GM19043 (cell line): ENCODE data around the gene ACSL6.

Experiments used
- ATAC-seq: cut with Tn5 transposase; IDR thresholded peaks from one replicate; pipeline ENCODE4 v1.9.1; 2021; ENCODE audit warnings: low read depth; ENCODE audit not compliant: unreplicated experiment

Gene ACSL6

DNA sequence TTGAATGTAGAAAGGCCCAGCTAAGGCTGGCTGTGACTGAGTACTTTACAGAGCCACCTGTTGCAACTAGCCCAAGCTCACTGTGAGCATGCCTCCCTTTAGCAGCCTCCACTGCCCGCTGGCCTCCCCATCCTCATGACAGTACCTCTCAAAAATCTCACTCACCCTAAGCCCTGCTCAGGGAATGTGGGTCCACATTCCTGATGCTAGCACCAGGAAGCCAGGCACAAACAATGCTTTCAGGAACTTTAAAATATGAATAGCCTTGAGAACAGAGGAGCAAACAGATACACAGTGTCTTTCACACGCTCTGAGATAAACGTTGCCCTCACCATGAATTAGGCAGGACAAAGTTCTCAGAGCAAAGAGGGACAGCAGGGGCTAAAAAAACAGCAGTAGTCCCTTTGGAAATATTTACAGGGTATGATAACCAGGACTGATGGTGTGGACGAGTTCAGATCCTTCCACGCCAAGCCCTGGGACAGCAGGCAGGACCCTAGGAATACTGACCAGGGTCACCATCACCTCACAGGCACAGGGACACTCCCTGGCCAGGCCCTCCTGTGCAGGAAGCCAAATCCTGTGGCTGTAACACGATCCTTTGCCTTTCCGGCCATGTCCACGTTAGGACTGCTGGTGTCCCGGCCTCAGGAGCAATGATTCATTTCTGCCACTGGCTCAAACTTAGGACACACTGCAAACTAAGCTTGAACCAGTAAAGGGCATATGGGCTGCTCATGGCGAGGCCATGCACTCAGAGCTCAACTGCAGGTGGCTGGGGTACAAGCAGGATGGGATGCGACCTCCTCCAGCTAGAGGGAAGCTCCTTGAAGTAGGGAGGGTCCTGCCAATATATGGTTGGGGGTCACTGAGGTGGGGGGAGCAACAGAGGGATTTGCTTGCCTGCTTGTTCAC, 9.6 kb downstream of the ACSL6 start:
- no peak for ATAC-seq

GRCh38 chr5:132000677-132001453, 10.6 kb downstream of the ACSL6 start:
- ATAC-seq = no peak

GRCh38 chr5:132000241-132000490, 11.3 kb downstream of the ACSL6 start:
- ATAC-seq = no peak

DNA sequence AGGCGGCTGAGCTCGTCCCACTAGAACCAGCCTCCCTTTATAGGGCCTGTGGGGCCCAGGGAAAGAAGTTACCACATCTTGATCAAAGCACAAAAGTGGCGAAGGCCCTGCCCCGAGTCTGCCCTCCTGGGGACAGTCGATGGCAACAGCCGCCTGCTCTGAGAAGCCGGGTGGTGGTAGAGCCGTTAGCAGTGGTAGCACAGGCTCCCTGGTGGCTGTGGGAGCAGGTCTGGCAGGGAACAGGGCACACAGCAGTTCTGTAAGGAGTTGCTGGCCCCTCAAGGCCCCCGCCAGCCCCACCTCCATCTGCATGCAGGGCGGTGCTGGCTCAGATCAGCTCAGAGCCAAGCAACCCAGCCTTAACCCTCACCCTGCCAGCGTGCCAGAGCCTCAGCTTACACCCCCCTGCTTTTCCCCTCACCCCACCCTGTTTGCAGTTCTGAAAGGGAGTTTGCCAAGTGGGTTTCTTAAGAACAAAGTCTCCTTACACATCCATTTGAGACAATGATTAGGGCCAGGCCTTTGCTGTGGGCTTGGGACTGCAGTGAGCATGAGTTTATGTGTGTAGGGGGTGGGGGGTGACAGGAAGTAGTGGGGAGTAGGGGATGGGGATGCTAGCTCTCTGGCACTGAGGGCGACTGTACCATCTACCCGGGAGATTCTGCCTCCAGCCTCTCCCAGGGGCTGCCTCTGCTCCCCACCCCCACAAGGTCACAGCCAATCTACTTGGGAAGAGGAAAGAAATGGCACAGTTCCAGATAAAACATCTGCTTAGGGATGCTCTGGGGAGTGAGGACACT, 11.8 kb downstream of the ACSL6 start:
- no peak for ATAC-seq

DNA sequence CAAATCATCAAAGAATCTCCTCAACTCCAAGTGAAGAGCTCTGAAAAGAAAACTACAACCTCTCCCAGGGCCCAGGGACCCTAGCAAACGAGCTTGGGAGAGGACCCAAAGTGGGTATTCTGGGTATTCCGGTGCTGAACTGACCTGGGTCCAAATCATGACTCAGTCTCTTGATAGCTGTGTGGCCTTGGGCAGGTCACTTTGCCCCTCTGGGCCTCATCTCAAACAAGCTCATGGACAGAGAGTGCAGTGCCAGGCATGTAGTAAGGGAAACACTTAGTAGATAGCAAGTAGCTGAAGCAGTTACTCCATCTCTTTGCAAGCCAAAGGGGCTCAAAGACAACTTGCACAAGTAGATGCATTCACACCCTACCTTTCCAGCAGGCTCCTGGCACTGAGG, 12.4 kb downstream of the ACSL6 start:
- ATAC-seq = no peak

- ATAC-seq = no peak
These were observed 12.9 kb downstream of the ACSL6 start for GRCh38 chr5:131998431-131999040.

GRCh38 chr5:131997727-131998117, 13.7 kb downstream of the ACSL6 start:
- ATAC-seq = no peak

GRCh38 chr5:131997026-131997726, 14.3 kb downstream of the ACSL6 start:
- ATAC-seq = no peak

GRCh38 chr5:131996210-131997025, 15.0 kb downstream of the ACSL6 start:
- no peak for ATAC-seq

- no peak for ATAC-seq
These were observed 16.8 kb downstream of the ACSL6 start for GRCh38 chr5:131994533-131995226.

DNA sequence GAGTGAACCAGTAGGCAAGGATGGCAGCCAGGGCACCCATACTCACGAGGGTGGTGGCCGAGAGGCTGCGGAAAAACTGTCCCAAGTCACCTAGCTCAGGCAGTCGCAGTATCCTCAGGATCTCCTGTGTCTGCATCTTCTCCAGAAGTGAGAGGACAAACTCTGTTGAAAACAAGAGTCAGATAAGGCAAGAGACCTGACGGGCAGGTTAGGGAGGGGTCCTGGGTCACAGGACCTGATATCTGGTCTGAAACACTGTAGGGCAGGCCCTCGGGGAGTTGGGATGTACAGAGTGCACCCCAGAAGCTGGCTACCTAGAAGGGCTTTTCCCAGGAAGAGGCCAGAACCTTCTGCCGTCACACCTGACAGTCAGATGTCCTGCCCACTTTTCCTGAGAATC, 17.4 kb downstream of the ACSL6 start:
- ATAC-seq = no peak

DNA sequence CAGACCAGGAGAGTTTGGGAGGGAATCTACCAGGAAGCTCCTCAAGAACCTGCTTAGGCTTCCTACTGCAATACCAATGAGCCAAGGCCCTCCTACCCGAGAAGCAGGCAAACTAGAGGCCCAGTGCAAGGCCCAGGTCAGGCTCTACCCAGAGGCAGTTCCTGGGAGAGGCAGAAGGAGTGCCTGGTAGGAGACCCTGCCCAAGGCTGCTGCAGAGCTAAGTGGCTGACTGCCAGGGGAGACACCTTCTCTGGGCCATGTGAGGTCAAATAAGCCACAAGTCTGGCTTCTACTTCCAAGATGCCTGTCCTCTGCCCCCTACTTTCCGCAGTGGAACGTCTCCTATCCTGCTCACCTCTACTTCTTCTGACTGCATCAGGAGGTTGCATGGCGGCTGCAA, 17.8 kb downstream of the ACSL6 start:
- ATAC-seq = no peak

DNA sequence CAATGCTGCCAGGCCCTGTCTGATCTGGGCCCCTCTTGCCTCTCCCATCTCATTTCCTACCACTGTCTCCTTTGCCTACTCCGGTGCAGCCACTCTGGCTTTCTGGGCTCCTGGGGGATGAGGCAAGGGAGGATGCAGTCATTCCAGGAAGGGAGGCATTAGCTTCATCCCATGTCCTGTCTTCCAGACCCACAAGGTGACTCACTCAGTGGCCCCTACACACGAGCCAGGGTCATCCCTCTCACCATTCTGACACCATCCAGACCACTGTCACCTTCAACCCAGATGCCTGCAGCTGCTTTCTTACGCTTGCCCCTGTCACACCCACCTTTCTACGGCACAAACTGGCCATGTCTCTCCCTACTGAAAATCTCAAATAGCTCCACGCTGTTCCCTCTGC, 19.1 kb downstream of the ACSL6 start:
- no peak for ATAC-seq

DNA sequence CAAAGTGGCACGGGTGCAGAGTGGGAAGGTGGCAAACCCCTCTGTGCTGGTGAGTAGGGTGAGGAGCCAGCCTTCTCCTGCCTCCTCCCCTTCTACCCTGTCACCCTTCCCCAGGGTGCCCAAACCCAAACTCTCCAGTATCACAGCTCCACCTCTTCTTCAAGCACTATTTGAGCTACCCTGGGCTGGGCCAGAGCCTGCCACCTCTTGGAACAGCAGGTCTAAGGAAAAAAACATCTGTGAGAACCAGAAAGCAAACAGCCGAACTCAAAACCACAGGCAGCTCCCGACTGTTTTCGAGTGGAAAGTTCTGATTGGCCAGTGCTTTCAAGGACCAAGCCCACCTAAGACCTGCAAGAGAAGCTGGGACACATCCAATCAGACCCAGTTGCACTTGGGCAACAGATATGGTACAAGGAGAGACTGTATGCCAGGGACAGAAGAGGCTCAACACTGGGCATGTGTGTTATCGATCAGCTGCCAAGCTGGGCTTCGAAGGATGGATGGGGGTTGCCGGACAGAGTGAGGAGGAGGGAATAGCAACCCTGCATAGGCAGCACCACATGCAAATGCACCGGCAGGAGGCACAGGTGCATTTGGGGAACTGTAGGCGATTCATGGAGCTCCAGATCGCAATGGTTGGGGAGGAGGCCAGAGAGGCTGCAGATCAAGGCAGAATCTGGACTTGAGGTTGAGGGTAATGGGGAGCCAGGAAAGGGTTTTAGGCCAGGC, 19.7 kb downstream of the ACSL6 start:
- ATAC-seq = no peak

DNA sequence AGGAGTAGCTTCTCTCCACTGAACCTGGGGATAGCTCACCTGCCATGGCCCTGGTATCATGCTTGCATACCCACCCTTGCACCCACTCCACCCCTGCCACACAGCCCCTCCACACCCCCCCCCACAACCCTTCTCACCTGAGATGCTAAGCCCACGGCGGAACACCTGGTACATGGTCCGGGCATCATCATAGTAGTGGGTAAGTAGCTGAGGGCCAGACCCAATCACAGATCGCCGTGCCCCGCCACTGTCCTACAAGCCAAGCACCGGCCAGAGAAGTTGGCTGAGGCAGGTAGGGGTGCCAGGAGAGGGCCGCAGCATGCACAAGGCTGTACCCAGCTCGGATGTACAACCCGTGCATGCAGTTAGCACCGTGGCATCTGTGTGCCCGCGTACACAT, 20.7 kb downstream of the ACSL6 start:
- ATAC-seq = no peak

GRCh38 chr5:131988601-131989000, 22.9 kb downstream of the ACSL6 start:
- ATAC-seq = no peak

- ATAC-seq = no peak
These were observed 24.2 kb downstream of the ACSL6 start for GRCh38 chr5:131987251-131987650.
